ENCODE results near the gene MFN2. TPM values are rescaled to one million over a fixed set of nuclear protein-coding genes. Genes with fewer than 3 reads are reported as not detected.

Gene MFN2
- polyA plus RNA-seq, 1 of the 3 experiments (the other 2 are of a cell fraction), result 43.2 TPM

DNA sequence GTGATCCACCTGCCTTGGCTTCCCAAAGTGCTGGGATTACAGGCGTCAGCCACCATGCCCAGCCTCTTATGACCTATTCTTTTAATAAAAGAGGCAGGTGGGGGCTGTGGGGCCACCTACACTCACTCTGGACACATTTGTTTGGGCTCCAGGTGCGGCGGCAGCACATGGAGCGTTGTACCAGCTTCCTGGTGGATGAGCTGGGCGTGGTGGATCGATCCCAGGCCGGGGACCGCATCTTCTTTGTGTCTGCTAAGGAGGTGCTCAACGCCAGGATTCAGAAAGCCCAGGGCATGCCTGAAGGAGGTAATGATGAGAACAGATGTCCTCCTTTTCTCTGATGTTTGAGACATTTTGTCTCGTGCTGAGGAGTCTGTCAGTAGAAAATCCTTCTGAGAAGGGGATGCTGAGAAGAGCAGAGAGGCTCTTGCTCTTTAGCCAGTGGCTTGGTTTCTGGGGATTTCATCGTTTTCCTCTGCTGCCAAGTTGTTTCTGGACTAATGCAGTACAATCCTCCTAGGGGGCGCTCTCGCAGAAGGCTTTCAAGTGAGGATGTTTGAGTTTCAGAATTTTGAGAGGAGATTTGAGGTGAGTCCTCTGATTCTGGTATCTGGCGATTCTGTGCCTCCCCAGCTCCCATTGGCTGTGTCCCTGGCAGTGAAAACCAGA is 21.1 kb downstream of the MFN2 start:
- H3F3A ChIP-seq (replicated peaks; ENCODE audit: insufficient read depth), result peaks cover 6% of the 10 kb centered on the region
- no peaks in the 10 kb centered on the region for H3K79me2 ChIP-seq (ENCODE audit: insufficient read depth)
- ChIA-PET CTCF (interaction anchor here (1.0 to 2.6 kb wide), 6 partner anchors 10 to 494 kb away, joined by 3 to 9 read pairs (median 5); no protein-coding TSS in a partner anchor), POLR2A (no interaction called here)
- H3K9me2 ChIP-seq, result no peaks in the 10 kb centered on the region
- peak overlapping the region in 1 of 2 experiments; percentile 28; a peak in 2 of 4 replicates for H3K27ac ChIP-seq (ENCODE audit: low read depth in 2 of 2, low read length in 1 of 2)
- WGBS (ENCODE audit: low lambda C conversion rate), result 84% methylated on average over 14 of the region's 14 CpGs
- no peaks in the 10 kb centered on the region for H4K20me1 ChIP-seq (ENCODE audit: insufficient read depth)
- no peaks in the 10 kb centered on the region for H3K27me3 ChIP-seq (ENCODE audit: insufficient read depth)
- TF ChIP-seq YY1 (IDR thresholded peaks at IDR 0.05; ENCODE audit: low read depth) (no peak), RAD21 (IDR thresholded peaks at IDR 0.05; ENCODE audit: low read length) (peak; percentile 38; the same call in 1 of the 2 replicates)
- TF ChIP-seq, protein P1, sequence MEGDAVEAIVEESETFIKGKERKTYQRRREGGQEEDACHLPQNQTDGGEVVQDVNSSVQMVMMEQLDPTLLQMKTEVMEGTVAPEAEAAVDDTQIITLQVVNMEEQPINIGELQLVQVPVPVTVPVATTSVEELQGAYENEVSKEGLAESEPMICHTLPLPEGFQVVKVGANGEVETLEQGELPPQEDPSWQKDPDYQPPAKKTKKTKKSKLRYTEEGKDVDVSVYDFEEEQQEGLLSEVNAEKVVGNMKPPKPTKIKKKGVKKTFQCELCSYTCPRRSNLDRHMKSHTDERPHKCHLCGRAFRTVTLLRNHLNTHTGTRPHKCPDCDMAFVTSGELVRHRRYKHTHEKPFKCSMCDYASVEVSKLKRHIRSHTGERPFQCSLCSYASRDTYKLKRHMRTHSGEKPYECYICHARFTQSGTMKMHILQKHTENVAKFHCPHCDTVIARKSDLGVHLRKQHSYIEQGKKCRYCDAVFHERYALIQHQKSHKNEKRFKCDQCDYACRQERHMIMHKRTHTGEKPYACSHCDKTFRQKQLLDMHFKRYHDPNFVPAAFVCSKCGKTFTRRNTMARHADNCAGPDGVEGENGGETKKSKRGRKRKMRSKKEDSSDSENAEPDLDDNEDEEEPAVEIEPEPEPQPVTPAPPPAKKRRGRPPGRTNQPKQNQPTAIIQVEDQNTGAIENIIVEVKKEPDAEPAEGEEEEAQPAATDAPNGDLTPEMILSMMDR (IDR thresholded peaks at IDR 0.05), result peak; percentile 63
- no peaks in the 10 kb centered on the region for H3K9me3 ChIP-seq
- no peak overlapping the region for H3K4me3 ChIP-seq (ENCODE audit: low read depth in 2 of 2, low read length in 1 of 2)
- no peak overlapping the region for H3K4me2 ChIP-seq
- H3K4me1 ChIP-seq (ENCODE audit: control insufficient read depth in 1 of 2, insufficient read depth in 2 of 2, low read depth in 1 of 2, low read length in 1 of 2), result no peaks in the 10 kb centered on the region
- H3K9ac ChIP-seq, result no peak overlapping the region
- H2AFZ ChIP-seq (ENCODE audit: low read depth), result no peak overlapping the region
- DNase-seq, result peak; percentile 51
- H3K36me3 ChIP-seq (replicated peaks in 1 of 2; ENCODE audit: control insufficient read depth in 1 of 2, insufficient read depth in 2 of 2, low read length in 1 of 2), result peaks cover 50 to 68% of the 10 kb centered on the region in 2 experiments

DNA sequence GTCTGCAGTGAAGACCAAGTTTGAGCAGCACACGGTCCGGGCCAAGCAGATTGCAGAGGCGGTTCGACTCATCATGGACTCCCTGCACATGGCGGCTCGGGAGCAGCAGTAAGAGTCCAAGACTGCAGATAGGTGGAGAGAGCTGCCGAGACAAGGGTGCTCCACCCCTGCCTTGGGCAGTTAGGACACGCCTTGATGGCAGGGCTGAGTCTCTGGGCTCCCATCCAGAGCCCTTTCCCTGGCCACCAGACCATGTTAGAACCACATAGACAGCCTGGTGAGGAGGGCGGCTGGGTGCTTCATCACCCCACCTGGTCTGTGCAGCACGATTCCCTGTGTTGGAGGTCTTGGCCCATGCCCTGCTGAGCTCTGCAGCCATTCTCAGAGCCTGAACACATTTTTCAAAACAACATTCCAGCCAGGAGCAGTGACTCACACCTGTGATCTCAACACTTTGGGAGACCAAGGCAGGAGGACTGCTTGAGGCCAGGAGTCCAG is 21.8 kb downstream of the MFN2 start:
- no peaks in the 10 kb centered on the region for H3K4me1 ChIP-seq (ENCODE audit: control insufficient read depth in 1 of 2, insufficient read depth in 2 of 2, low read depth in 1 of 2, low read length in 1 of 2)
- no peaks in the 10 kb centered on the region for H4K20me1 ChIP-seq (ENCODE audit: insufficient read depth)
- H3K36me3 ChIP-seq (replicated peaks in 1 of 2; ENCODE audit: control insufficient read depth in 1 of 2, insufficient read depth in 2 of 2, low read length in 1 of 2), result peaks cover 50 to 71% of the 10 kb centered on the region in 2 experiments
- H3K27ac ChIP-seq (ENCODE audit: low read depth in 2 of 2, low read length in 1 of 2), result peak overlapping the region in 1 of 2 experiments; percentile 28; a peak in 1 of 4 replicates
- no peaks in the 10 kb centered on the region for H3K9me2 ChIP-seq
- POLR2A ChIA-PET, result no interaction called here
- no peak for TF ChIP-seq GATA2 (CRISPR knock-in tag; IDR thresholded peaks at IDR 0.05)
- no peak for TF ChIP-seq GABPA (IDR thresholded peaks at IDR 0.05; ENCODE audit: low read depth)
- TF ChIP-seq RFX5 (IDR thresholded peaks at IDR 0.05; ENCODE audit: low read length), result no peak
- TF ChIP-seq, protein P2, sequence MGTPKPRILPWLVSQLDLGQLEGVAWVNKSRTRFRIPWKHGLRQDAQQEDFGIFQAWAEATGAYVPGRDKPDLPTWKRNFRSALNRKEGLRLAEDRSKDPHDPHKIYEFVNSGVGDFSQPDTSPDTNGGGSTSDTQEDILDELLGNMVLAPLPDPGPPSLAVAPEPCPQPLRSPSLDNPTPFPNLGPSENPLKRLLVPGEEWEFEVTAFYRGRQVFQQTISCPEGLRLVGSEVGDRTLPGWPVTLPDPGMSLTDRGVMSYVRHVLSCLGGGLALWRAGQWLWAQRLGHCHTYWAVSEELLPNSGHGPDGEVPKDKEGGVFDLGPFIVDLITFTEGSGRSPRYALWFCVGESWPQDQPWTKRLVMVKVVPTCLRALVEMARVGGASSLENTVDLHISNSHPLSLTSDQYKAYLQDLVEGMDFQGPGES (IDR thresholded peaks at IDR 0.05; ENCODE audit: low read depth, low read length), result no peak
- TF ChIP-seq EZH2phosphoT487 (IDR thresholded peaks at IDR 0.05; ENCODE audit: borderline replicate concordance, low read depth), result no peak
- no peak for TF ChIP-seq SIN3A (IDR thresholded peaks at IDR 0.05; ENCODE audit: borderline replicate concordance, low read depth, low read length)
- no peak for TF ChIP-seq CHD2 (IDR thresholded peaks at IDR 0.05; ENCODE audit: low read length, partially characterized antibody)
- TF ChIP-seq FOXM1 (IDR thresholded peaks at IDR 0.05; ENCODE audit: low read depth), result no peak
- no peak for TF ChIP-seq ELF1 (IDR thresholded peaks at IDR 0.05)
- no peak for TF ChIP-seq TAF1 (IDR thresholded peaks at IDR 0.05; ENCODE audit: borderline replicate concordance, low read depth, low read length)
- TF ChIP-seq TCF12 (IDR thresholded peaks at IDR 0.05), result no peak
- no peak for TF ChIP-seq FOSL2 (IDR thresholded peaks at IDR 0.05; ENCODE audit: borderline replicate concordance, low read depth)
- no peak for TF ChIP-seq YY1 (IDR thresholded peaks at IDR 0.05; ENCODE audit: low read depth)
- no peak for TF ChIP-seq NRF1 (IDR thresholded peaks at IDR 0.05; ENCODE audit: low read depth, low read length)
- TF ChIP-seq NFIC (IDR thresholded peaks at IDR 0.05; ENCODE audit: borderline replicate concordance), result no peak
- TF ChIP-seq EP300 (IDR thresholded peaks at IDR 0.05; ENCODE audit: borderline replicate concordance in 1 of 2, low read depth in 1 of 2, low read length in 1 of 2), result no peak
- TF ChIP-seq, protein P3, sequence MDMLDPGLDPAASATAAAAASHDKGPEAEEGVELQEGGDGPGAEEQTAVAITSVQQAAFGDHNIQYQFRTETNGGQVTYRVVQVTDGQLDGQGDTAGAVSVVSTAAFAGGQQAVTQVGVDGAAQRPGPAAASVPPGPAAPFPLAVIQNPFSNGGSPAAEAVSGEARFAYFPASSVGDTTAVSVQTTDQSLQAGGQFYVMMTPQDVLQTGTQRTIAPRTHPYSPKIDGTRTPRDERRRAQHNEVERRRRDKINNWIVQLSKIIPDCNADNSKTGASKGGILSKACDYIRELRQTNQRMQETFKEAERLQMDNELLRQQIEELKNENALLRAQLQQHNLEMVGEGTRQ (IDR thresholded peaks at IDR 0.05; ENCODE audit: borderline replicate concordance, low read depth, low read length), result no peak
- H3K9me3 ChIP-seq, result no peaks in the 10 kb centered on the region
- no peak overlapping the region for H2AFZ ChIP-seq (ENCODE audit: low read depth)
- peaks cover 6% of the 10 kb centered on the region for H3F3A ChIP-seq (replicated peaks; ENCODE audit: insufficient read depth)
- no peak for DNase-seq
- no peaks in the 10 kb centered on the region for H3K27me3 ChIP-seq (ENCODE audit: insufficient read depth)
- H3K9ac ChIP-seq, result no peak overlapping the region
- WGBS (ENCODE audit: low lambda C conversion rate), result 93% methylated on average over 2 of the region's 10 CpGs
- no peak overlapping the region for H3K4me2 ChIP-seq
- H3K4me3 ChIP-seq (ENCODE audit: low read depth in 2 of 2, low read length in 1 of 2), result no peak overlapping the region
- H3K79me2 ChIP-seq (ENCODE audit: insufficient read depth), result no peaks in the 10 kb centered on the region
- CTCF ChIA-PET, result interaction anchor here (0.7 to 2.6 kb wide), 8 partner anchors 9 to 493 kb away, joined by 3 to 9 read pairs (median 4); partner anchors contain the start of gene MFN2

All from SK-N-SH (cell line).